Measurements from ENCODE around the gene DIABLO. TPM values are rescaled to one million over a fixed set of nuclear protein-coding genes. Genes with fewer than 3 reads are reported as not detected.

Gene DIABLO
- total RNA-seq = 10 to 100 TPM; 37.5 to 44.1 TPM
- 10 to 100 TPM; 40.5 to 46.8 TPM for polyA plus RNA-seq
- long read RNA-seq, donor 1, transcript DIABLO-207 (6 exons, 1,471 nt) = major isoform, 23 of 29 reads
- long read RNA-seq, donor 1, partial matches to known transcripts = 0 of 29 reads
- long read RNA-seq, donor 1, other reads (novel, unspliced or antisense) = 0 of 29 reads
- long read RNA-seq, donor 2, transcript DIABLO-207 (6 exons, 1,471 nt) = major isoform, 13 of 15 reads
- long read RNA-seq, donor 2, partial matches to known transcripts = 0 of 15 reads
- long read RNA-seq, donor 2, other reads (novel, unspliced or antisense) = 0 of 15 reads
- long read RNA-seq, donor 3, transcript DIABLO-207 (6 exons, 1,471 nt) = major isoform, 12 of 16 reads
- long read RNA-seq, donor 3, partial matches to known transcripts = 0 of 16 reads
- long read RNA-seq, donor 3, other reads (novel, unspliced or antisense) = 0 of 16 reads
- long read RNA-seq, donor 4, transcript DIABLO-207 (6 exons, 1,471 nt) = major isoform, 10 of 13 reads
- long read RNA-seq, donor 4, partial matches to known transcripts = 0 of 13 reads
- long read RNA-seq, donor 4, other reads (novel, unspliced or antisense) = 0 of 13 reads
- long read RNA-seq, donor 5, transcript DIABLO-207 (6 exons, 1,471 nt) = major isoform, 36 of 43 reads
- long read RNA-seq, donor 5, partial matches to known transcripts = 0 of 43 reads
- long read RNA-seq, donor 5, other reads (novel, unspliced or antisense) = 0 of 43 reads

GRCh38 chr12:122225683-122226365 is at the start of gene DIABLO:
Gene DIABLO (minus strand): TSS chr12:122226052. CDS start chr12:122226014, 38 bp downstream.
- Histone ChIP-seq H3K4me3 (peak within 1 kb of the TSS; percentile 78), H3K9ac (ENCODE audit: insufficient read depth in 1 of 2, low read length in 2 of 2) (peak within 1 kb of the TSS; percentile 65 to 70), H3K27ac (ENCODE audit: low read depth in 1 of 2, low read length in 1 of 2) (peak within 1 kb of the TSS; percentile 94 to 96), H3K27me3 (ENCODE audit: control insufficient read depth in 3 of 3, insufficient read depth in 3 of 3, low read length in 2 of 3) (no peaks in the 10 kb centered on the region), H3K9me3 (ENCODE audit: control insufficient read depth in 4 of 4, insufficient read depth in 3 of 4, low read length in 3 of 4) (peaks cover 0 to 2% (median 0%) of the 10 kb centered on the region in 4 donors), H3K4me1 (ENCODE audit: control insufficient read depth in 5 of 5, insufficient read depth in 5 of 5, low read length in 5 of 5) (peaks cover 5 to 21% (median 9%) of the 10 kb centered on the region in 5 donors), H3K36me3 (ENCODE audit: control insufficient read depth in 4 of 4, insufficient read depth in 4 of 4, low read length in 4 of 4) (peaks cover 0 to 33% (median 12%) of the 10 kb centered on the region in 4 donors)
- no peak for TF ChIP-seq CTCF (IDR thresholded peaks at IDR 0.05; ENCODE audit: control extremely low read depth, extremely low read depth)
- DNase-seq (peak; percentile 100), ATAC-seq (ENCODE audit: insufficient read depth, low FRiP score) (peak; percentile 99)
- WGBS, 2 donors = 0% methylated on average over 66 to 74 of the region's 74 CpGs

GRCh38 chr12:122275459-122275858 is 49.6 kb upstream of the DIABLO start:
- ATAC-seq (ENCODE audit: insufficient read depth, low FRiP score) (no peak), DNase-seq (no peak)
- H3K27me3 ChIP-seq (ENCODE audit: control insufficient read depth in 3 of 3, insufficient read depth in 3 of 3, low read length in 2 of 3) = no peaks in the 10 kb centered on the region
- H3K4me3 ChIP-seq = no peak overlapping the region
- no peaks in the 10 kb centered on the region for H3K4me1 ChIP-seq (ENCODE audit: control insufficient read depth in 5 of 5, insufficient read depth in 5 of 5, low read length in 5 of 5)
- no peak overlapping the region for H3K9ac ChIP-seq (ENCODE audit: insufficient read depth in 1 of 2, low read length in 2 of 2)
- WGBS, 2 donors = 84 to 96% methylated on average over 8 of the region's 8 CpGs
- no peak for TF ChIP-seq CTCF (IDR thresholded peaks at IDR 0.05; ENCODE audit: control extremely low read depth, extremely low read depth)
- H3K27ac ChIP-seq (ENCODE audit: low read depth in 1 of 2, low read length in 1 of 2) = no peak overlapping the region
- H3K9me3 ChIP-seq (ENCODE audit: control insufficient read depth in 4 of 4, insufficient read depth in 3 of 4, low read length in 3 of 4) = no peaks in the 10 kb centered on the region
- peaks cover 0 to 22% (median 13%) of the 10 kb centered on the region in 4 donors for H3K36me3 ChIP-seq (ENCODE audit: control insufficient read depth in 4 of 4, insufficient read depth in 4 of 4, low read length in 4 of 4)

DNA sequence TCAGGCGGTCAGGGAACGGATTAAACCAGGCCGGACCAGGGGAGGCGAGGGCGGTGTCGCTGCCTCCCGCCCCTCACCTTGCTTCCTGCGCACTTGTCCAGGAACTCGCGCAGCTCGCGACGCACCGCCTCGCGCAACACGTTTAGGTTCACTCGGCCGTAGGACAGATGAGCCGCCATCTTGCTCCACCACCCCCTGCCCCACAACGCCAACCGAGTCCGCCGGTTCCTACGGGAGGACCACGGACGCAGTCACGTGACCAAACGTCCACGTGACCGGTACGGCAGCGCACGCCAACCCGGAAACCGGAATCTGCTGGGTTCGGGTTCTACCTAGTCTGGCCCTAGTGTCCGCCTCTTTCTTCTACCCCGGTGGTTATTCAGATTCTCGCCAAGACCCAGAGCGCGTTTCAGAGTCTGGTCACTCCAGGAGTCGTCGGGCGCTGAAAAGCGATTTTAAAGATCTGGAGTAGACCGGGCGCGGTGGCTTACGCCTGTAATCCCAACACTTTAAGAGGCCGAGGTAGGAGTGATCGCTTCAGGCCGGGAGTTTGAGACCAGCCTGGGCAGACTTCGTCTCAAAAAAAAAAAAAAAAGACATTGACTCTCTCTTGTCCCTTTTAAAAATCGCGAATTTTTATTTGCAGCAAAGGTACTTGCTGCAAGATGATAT is 40.5 kb upstream of the DIABLO start, which contains the start of gene VPS33A:
VPS33A (minus strand) TSS at position 265 of the 672 bp plus-strand sequence; CDS start at position 179, 86 bp downstream.
- ATAC-seq (ENCODE audit: insufficient read depth, low FRiP score) = peak; percentile 92
- no peaks in the 10 kb centered on the region for H3K9me3 ChIP-seq (ENCODE audit: control insufficient read depth in 4 of 4, insufficient read depth in 3 of 4, low read length in 3 of 4)
- peaks cover 0 to 15% (median 1%) of the 10 kb centered on the region in 5 donors for H3K4me1 ChIP-seq (ENCODE audit: control insufficient read depth in 5 of 5, insufficient read depth in 5 of 5, low read length in 5 of 5)
- peak; percentile 98 to 99 (median 98) for DNase-seq
- H3K27ac ChIP-seq (ENCODE audit: low read depth in 1 of 2, low read length in 1 of 2) = peak within 1 kb of the TSS; percentile 90 to 91
- H3K4me3 ChIP-seq = peak within 1 kb of the TSS; percentile 86
- H3K36me3 ChIP-seq (ENCODE audit: control insufficient read depth in 4 of 4, insufficient read depth in 4 of 4, low read length in 4 of 4) = peaks cover 0 to 8% (median 7%) of the 10 kb centered on the region in 4 donors
- H3K27me3 ChIP-seq (ENCODE audit: control insufficient read depth in 3 of 3, insufficient read depth in 3 of 3, low read length in 2 of 3) = no peaks in the 10 kb centered on the region
- WGBS, 2 donors = 0% methylated on average over 56 of the region's 56 CpGs
- peak within 1 kb of the TSS; percentile 61 to 71 for H3K9ac ChIP-seq (ENCODE audit: insufficient read depth in 1 of 2, low read length in 2 of 2)
- TF ChIP-seq CTCF (IDR thresholded peaks at IDR 0.05; ENCODE audit: control extremely low read depth, extremely low read depth) = no peak
